ENCODE results near the gene DVL2. TPM values are rescaled to one million over a fixed set of nuclear protein-coding genes. Genes with fewer than 3 reads are reported as not detected.

DVL2 gene
- total RNA-seq, 1 experiment from 2014 or later = 34.9 TPM

GRCh38 chr17:7260151-7260550, 25.8 kb upstream of the DVL2 start:
- DNase-seq (ENCODE audit: unreplicated experiment) = no peak
- no peak for TF ChIP-seq CTCF (IDR thresholded peaks at IDR 0.05; ENCODE audit: unreplicated experiment)
- BruUV-seq (replicated peaks) = no TSS peak
- Mint-ChIP-seq H3K27ac (ENCODE audit: low read depth, unreplicated experiment) (peak overlapping the region; percentile 79), H3K36me3 (ENCODE audit: insufficient read depth, unreplicated experiment) (peaks cover 41% of the 10 kb centered on the region), H3K9me3 (ENCODE audit: unreplicated experiment) (no peaks in the 10 kb centered on the region), H3K27me3 (ENCODE audit: insufficient read depth, unreplicated experiment) (no peaks in the 10 kb centered on the region), H3K4me3 (ENCODE audit: unreplicated experiment) (peak overlapping the region; percentile 73), H3K4me1 (ENCODE audit: insufficient read depth, unreplicated experiment) (peaks cover 36% of the 10 kb centered on the region)
- ChIA-PET CTCF (interaction anchor here (0.9 to 1.8 kb wide), 3 partner anchors 21 to 40 kb away, joined by 4 to 7 read pairs (median 4); partner anchors contain the start of gene SLC2A4), POLR2A (interaction anchor here (0.9 to 7.7 kb wide), 10 partner anchors 9 to 225 kb away, joined by 3 to 92 read pairs (median 8); partner anchors contain the start of genes ACADVL, CTDNEP1, DLG4 and DVL2)
- intact Hi-C loops (cut with micrococcal nuclease) = no loop called here

- Mint-ChIP-seq H3K4me3 (ENCODE audit: unreplicated experiment) (peak overlapping the region; percentile 73), H3K27me3 (ENCODE audit: insufficient read depth, unreplicated experiment) (no peaks in the 10 kb centered on the region), H3K4me1 (ENCODE audit: insufficient read depth, unreplicated experiment) (peaks cover 36% of the 10 kb centered on the region), H3K9me3 (ENCODE audit: unreplicated experiment) (no peaks in the 10 kb centered on the region), H3K36me3 (ENCODE audit: insufficient read depth, unreplicated experiment) (peaks cover 48% of the 10 kb centered on the region), H3K27ac (ENCODE audit: low read depth, unreplicated experiment) (peak overlapping the region; percentile 79)
- TF ChIP-seq CTCF (IDR thresholded peaks at IDR 0.05; ENCODE audit: unreplicated experiment) = no peak
- BruUV-seq (replicated peaks) = TSS peak; percentile 62
- no peak for DNase-seq (ENCODE audit: unreplicated experiment)
- ChIA-PET POLR2A (interaction anchor here (0.5 to 7.7 kb wide), 12 partner anchors 8 to 897 kb away, joined by 3 to 92 read pairs (median 6); partner anchors contain the start of genes ACADVL, CNTROB, CTDNEP1 and DLG4), CTCF (interaction anchor here (0.5 to 1.8 kb wide), 4 partner anchors 13 to 41 kb away, joined by 4 to 7 read pairs (median 4); partner anchors contain the start of gene SLC2A4)
- intact Hi-C loops (cut with micrococcal nuclease) = no loop called here
Measured at GRCh38 chr17:7259555-7259889, 25.2 kb upstream of the DVL2 start.

GRCh38 chr17:7258731-7259554, 24.6 kb upstream of the DVL2 start:
- ChIA-PET POLR2A (interaction anchor here (0.5 to 7.7 kb wide), 11 partner anchors 8 to 897 kb away, joined by 3 to 92 read pairs (median 7); partner anchors contain the start of genes ACADVL, CNTROB, CTDNEP1 and DLG4), CTCF (interaction anchor here (0.5 to 1.8 kb wide), 5 partner anchors 13 to 442 kb away, joined by 3 to 7 read pairs (median 4); partner anchors contain the start of gene SLC2A4)
- Mint-ChIP-seq H3K27ac (ENCODE audit: low read depth, unreplicated experiment) (peak overlapping the region; percentile 79), H3K36me3 (ENCODE audit: insufficient read depth, unreplicated experiment) (peaks cover 53% of the 10 kb centered on the region), H3K9me3 (ENCODE audit: unreplicated experiment) (no peaks in the 10 kb centered on the region), H3K4me1 (ENCODE audit: insufficient read depth, unreplicated experiment) (peaks cover 33% of the 10 kb centered on the region), H3K4me3 (ENCODE audit: unreplicated experiment) (peak overlapping the region; percentile 73), H3K27me3 (ENCODE audit: insufficient read depth, unreplicated experiment) (no peaks in the 10 kb centered on the region)
- BruUV-seq (replicated peaks) = no TSS peak
- peak; percentile 96 for DNase-seq (ENCODE audit: unreplicated experiment)
- TF ChIP-seq CTCF (IDR thresholded peaks at IDR 0.05; ENCODE audit: unreplicated experiment) = no peak
- intact Hi-C loops (cut with micrococcal nuclease) = no loop called here

- peaks cover 29% of the 10 kb centered on the region for H3K4me1 Mint-ChIP-seq (ENCODE audit: insufficient read depth, unreplicated experiment)
- H3K36me3 Mint-ChIP-seq (ENCODE audit: insufficient read depth, unreplicated experiment) = peaks cover 72% of the 10 kb centered on the region
- no peak overlapping the region for H3K4me3 Mint-ChIP-seq (ENCODE audit: unreplicated experiment)
- no TSS peak for BruUV-seq (replicated peaks)
- TF ChIP-seq CTCF (IDR thresholded peaks at IDR 0.05; ENCODE audit: unreplicated experiment) = no peak
- POLR2A ChIA-PET = interaction anchor here (0.6 to 7.7 kb wide), 5 partner anchors 8 to 617 kb away, joined by 3 to 92 read pairs (median 4); partner anchors contain the start of genes DVL2, GABARAP and PHF23
- no peaks in the 10 kb centered on the region for H3K27me3 Mint-ChIP-seq (ENCODE audit: insufficient read depth, unreplicated experiment)
- intact Hi-C loops (cut with micrococcal nuclease) = no loop called here
- no peaks in the 10 kb centered on the region for H3K9me3 Mint-ChIP-seq (ENCODE audit: unreplicated experiment)
- CTCF ChIA-PET = interaction anchor here (0.6 to 1.6 kb wide), 4 partner anchors 9 to 193 kb away, joined by 3 to 7 read pairs (median 3); no protein-coding TSS in a partner anchor
- DNase-seq (ENCODE audit: unreplicated experiment) = no peak
- H3K27ac Mint-ChIP-seq (ENCODE audit: low read depth, unreplicated experiment) = peak overlapping the region; percentile 31
Measured at GRCh38 chr17:7256766-7257456, 22.6 kb upstream of the DVL2 start.
